ENCODE results near the gene SPARC. TPM values are rescaled to one million over a fixed set of nuclear protein-coding genes. Genes with fewer than 3 reads are reported as not detected.
"Not testable (repeated sequence)": the region's sequence is repeated elsewhere in the genome, so short reads cannot be mapped to it uniquely, and the experiment has no call there.

The SPARC gene
- total RNA-seq, 2 donors from 2014 or later = 913 to 2,416 TPM

GRCh38 chr5:151706906-151707305 is 20.2 kb upstream of the SPARC start:
- DNase-seq (ENCODE audit: low spot score) = no peak
- intact Hi-C loops (cut with DNase I) = no loop called here

- DNase-seq (ENCODE audit: low spot score) = no peak
- intact Hi-C loops (cut with DNase I) = no loop called here
Observed at GRCh38 chr5:151703780-151704179, 17.1 kb upstream of the SPARC start.

- DNase-seq (ENCODE audit: low spot score) = no peak
- intact Hi-C loops (cut with DNase I) = no loop called here
Observed at GRCh38 chr5:151703227-151703626, 16.5 kb upstream of the SPARC start.

- no peak for DNase-seq (ENCODE audit: low spot score)
- intact Hi-C loops (cut with DNase I) = no loop called here
Observed at GRCh38 chr5:151700820-151701219, 14.1 kb upstream of the SPARC start.

GRCh38 chr5:151700296-151700695 is 13.6 kb upstream of the SPARC start:
- DNase-seq (ENCODE audit: low spot score) = no peak
- intact Hi-C loops (cut with DNase I) = no loop called here

- DNase-seq (ENCODE audit: low spot score) = peak; percentile 96
- intact Hi-C loops (cut with DNase I) = no loop called here
Observed at GRCh38 chr5:151699071-151699901, 12.6 kb upstream of the SPARC start.

- DNase-seq (ENCODE audit: low spot score); intact Hi-C loops (cut with DNase I): not testable (repeated sequence)
Observed at GRCh38 chr5:151698081-151698480, 11.4 kb upstream of the SPARC start.

- intact Hi-C loops (cut with DNase I) = no loop called here
- no peak for DNase-seq (ENCODE audit: low spot score)
Observed at GRCh38 chr5:151697452-151697851, 10.7 kb upstream of the SPARC start.

- DNase-seq (ENCODE audit: low spot score) = peak; percentile 94
- intact Hi-C loops (cut with DNase I) = no loop called here
Observed at GRCh38 chr5:151696470-151697061, 9.9 kb upstream of the SPARC start.

- DNase-seq (ENCODE audit: low spot score) = no peak
- intact Hi-C loops (cut with DNase I) = no loop called here
Observed at GRCh38 chr5:151695464-151695863, 8.7 kb upstream of the SPARC start.

GRCh38 chr5:151694035-151694485 is 7.3 kb upstream of the SPARC start:
- intact Hi-C loops (cut with DNase I) = no loop called here
- DNase-seq (ENCODE audit: low spot score) = no peak

GRCh38 chr5:151692312-151692711 is 5.6 kb upstream of the SPARC start:
- intact Hi-C loops (cut with DNase I) = no loop called here
- DNase-seq (ENCODE audit: low spot score) = no peak

- intact Hi-C loops (cut with DNase I) = no loop called here
- no peak for DNase-seq (ENCODE audit: low spot score)
Observed at GRCh38 chr5:151691706-151692105, 5.0 kb upstream of the SPARC start.

- DNase-seq (ENCODE audit: low spot score); intact Hi-C loops (cut with DNase I): not testable (repeated sequence)
Observed at GRCh38 chr5:151689591-151689990, 2.9 kb upstream of the SPARC start.

- intact Hi-C loops (cut with DNase I) = no loop called here
- no peak for DNase-seq (ENCODE audit: low spot score)
Observed at GRCh38 chr5:151688436-151688835, 1.7 kb upstream of the SPARC start.

GRCh38 chr5:151685749-151686673 is 704 bp downstream of the SPARC start:
- no peak for DNase-seq (ENCODE audit: low spot score)
- intact Hi-C loops (cut with DNase I) = no loop called here

GRCh38 chr5:151684690-151685361 is 1.9 kb downstream of the SPARC start:
- DNase-seq (ENCODE audit: low spot score) = no peak
- intact Hi-C loops (cut with DNase I) = no loop called here

GRCh38 chr5:151683986-151684588 is 2.6 kb downstream of the SPARC start:
- intact Hi-C loops (cut with DNase I) = no loop called here
- no peak for DNase-seq (ENCODE audit: low spot score)

GRCh38 chr5:151683444-151683843 is 3.3 kb downstream of the SPARC start:
- intact Hi-C loops (cut with DNase I) = no loop called here
- no peak for DNase-seq (ENCODE audit: low spot score)

All from posterior vena cava (tissue), 2 donors.